NT2/D1 (cell line): ENCODE results near the gene ALPG.

Experiments used
- SUZ12 ChIP-seq: IDR thresholded peaks from 2 replicates; pipeline ENCODE4 v1.6.1; 2011; ENCODE audit not compliant: insufficient read length, insufficient read depth; ENCODE audit errors: extremely low read depth
- YY1 ChIP-seq: IDR thresholded peaks from 2 replicates; pipeline ENCODE4 v1.6.1; 2011; ENCODE audit not compliant: insufficient read length, insufficient read depth
- ZNF274 ChIP-seq: IDR thresholded peaks from 2 replicates; pipeline ENCODE4 v1.6.1; 2011; ENCODE audit warnings: mild to moderate bottlenecking, low read depth, low read length

DNA sequence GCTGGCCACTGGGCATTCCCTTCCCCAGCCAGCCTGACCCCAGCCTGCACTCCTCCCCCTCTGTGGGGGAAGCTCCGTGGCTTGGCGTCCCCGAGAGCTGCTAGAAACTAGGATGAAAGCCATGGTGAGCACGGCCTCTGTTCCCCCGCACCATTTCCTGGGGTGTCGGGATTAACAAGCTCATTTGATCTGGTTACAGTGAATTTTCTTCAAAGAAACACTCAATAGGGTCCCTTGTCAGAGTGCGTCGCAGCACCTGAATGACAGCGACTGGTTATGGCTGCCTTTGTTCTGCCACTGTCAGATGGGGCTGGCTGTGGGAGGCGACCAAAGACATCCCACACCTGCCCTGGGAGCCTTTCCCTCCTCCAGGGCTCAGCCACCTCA, 41.7 kb downstream of the ALPG start:
- no peak for TF ChIP-seq YY1
- no peak for TF ChIP-seq ZNF274
- no peak for TF ChIP-seq SUZ12
